ENCODE results near the gene DGKB.

DGKB gene

GRCh38 chr7:14375998-14376397 lies 526.6 kb downstream of the DGKB start:
- Histone ChIP-seq H3K36me3 (ENCODE audit: insufficient read depth, insufficient read length, low read length) (no peaks in the 10 kb centered on the region), H3K9me3 (ENCODE audit: insufficient read depth, low read length) (no peaks in the 10 kb centered on the region), H3K9ac (ENCODE audit: insufficient read length, low read depth) (no peak overlapping the region), H3K4me1 (ENCODE audit: insufficient read depth, insufficient read length) (no peaks in the 10 kb centered on the region), H3K27me3 (ENCODE audit: insufficient read depth, insufficient read length) (no peaks in the 10 kb centered on the region), H3K4me3 (ENCODE audit: insufficient read length, low read depth) (no peak overlapping the region)
- no peak for TF ChIP-seq YY1 (IDR thresholded peaks at IDR 0.05; ENCODE audit: insufficient read depth, insufficient read length)
- TF ChIP-seq ZNF274 (IDR thresholded peaks at IDR 0.05; ENCODE audit: low read depth, low read length) = no peak
- no peak for TF ChIP-seq SUZ12 (IDR thresholded peaks at IDR 0.05; ENCODE audit: extremely low read depth, insufficient read depth, insufficient read length)
- no peak for DNase-seq (ENCODE audit: low read depth, low spot score)

GRCh38 chr7:14374336-14374735 lies 528.2 kb downstream of the DGKB start:
- TF ChIP-seq ZNF274 (IDR thresholded peaks at IDR 0.05; ENCODE audit: low read depth, low read length) (no peak), YY1 (IDR thresholded peaks at IDR 0.05; ENCODE audit: insufficient read depth, insufficient read length) (no peak), SUZ12 (IDR thresholded peaks at IDR 0.05; ENCODE audit: extremely low read depth, insufficient read depth, insufficient read length) (no peak)
- no peak for DNase-seq (ENCODE audit: low read depth, low spot score)
- no peaks in the 10 kb centered on the region for H3K4me1 ChIP-seq (ENCODE audit: insufficient read depth, insufficient read length)
- H3K9me3 ChIP-seq (ENCODE audit: insufficient read depth, low read length) = no peaks in the 10 kb centered on the region
- H3K36me3 ChIP-seq (ENCODE audit: insufficient read depth, insufficient read length, low read length) = no peaks in the 10 kb centered on the region
- H3K4me3 ChIP-seq (ENCODE audit: insufficient read length, low read depth) = no peak overlapping the region
- H3K27me3 ChIP-seq (ENCODE audit: insufficient read depth, insufficient read length) = no peaks in the 10 kb centered on the region
- no peak overlapping the region for H3K9ac ChIP-seq (ENCODE audit: insufficient read length, low read depth)

- H3K9me3 ChIP-seq (ENCODE audit: insufficient read depth, low read length) = no peaks in the 10 kb centered on the region
- no peaks in the 10 kb centered on the region for H3K36me3 ChIP-seq (ENCODE audit: insufficient read depth, insufficient read length, low read length)
- no peak overlapping the region for H3K9ac ChIP-seq (ENCODE audit: insufficient read length, low read depth)
- no peaks in the 10 kb centered on the region for H3K4me1 ChIP-seq (ENCODE audit: insufficient read depth, insufficient read length)
- no peak overlapping the region for H3K4me3 ChIP-seq (ENCODE audit: insufficient read length, low read depth)
- TF ChIP-seq YY1 (IDR thresholded peaks at IDR 0.05; ENCODE audit: insufficient read depth, insufficient read length) (no peak), SUZ12 (IDR thresholded peaks at IDR 0.05; ENCODE audit: extremely low read depth, insufficient read depth, insufficient read length) (no peak), ZNF274 (IDR thresholded peaks at IDR 0.05; ENCODE audit: low read depth, low read length) (no peak)
- DNase-seq (ENCODE audit: low read depth, low spot score) = no peak
- H3K27me3 ChIP-seq (ENCODE audit: insufficient read depth, insufficient read length) = no peaks in the 10 kb centered on the region
Observed at GRCh38 chr7:14368285-14368684, 534.3 kb downstream of the DGKB start.

GRCh38 chr7:14351167-14351566 lies 551.4 kb downstream of the DGKB start:
- no peak overlapping the region for H3K4me3 ChIP-seq (ENCODE audit: insufficient read length, low read depth)
- no peaks in the 10 kb centered on the region for H3K4me1 ChIP-seq (ENCODE audit: insufficient read depth, insufficient read length)
- no peaks in the 10 kb centered on the region for H3K36me3 ChIP-seq (ENCODE audit: insufficient read depth, insufficient read length, low read length)
- TF ChIP-seq ZNF274 (IDR thresholded peaks at IDR 0.05; ENCODE audit: low read depth, low read length) (no peak), SUZ12 (IDR thresholded peaks at IDR 0.05; ENCODE audit: extremely low read depth, insufficient read depth, insufficient read length) (no peak), YY1 (IDR thresholded peaks at IDR 0.05; ENCODE audit: insufficient read depth, insufficient read length) (no peak)
- no peak for DNase-seq (ENCODE audit: low read depth, low spot score)
- no peaks in the 10 kb centered on the region for H3K9me3 ChIP-seq (ENCODE audit: insufficient read depth, low read length)
- no peak overlapping the region for H3K9ac ChIP-seq (ENCODE audit: insufficient read length, low read depth)
- H3K27me3 ChIP-seq (ENCODE audit: insufficient read depth, insufficient read length) = no peaks in the 10 kb centered on the region

- no peaks in the 10 kb centered on the region for H3K4me1 ChIP-seq (ENCODE audit: insufficient read depth, insufficient read length)
- H3K36me3 ChIP-seq (ENCODE audit: insufficient read depth, insufficient read length, low read length) = no peaks in the 10 kb centered on the region
- TF ChIP-seq SUZ12 (IDR thresholded peaks at IDR 0.05; ENCODE audit: extremely low read depth, insufficient read depth, insufficient read length) = no peak
- no peak for TF ChIP-seq YY1 (IDR thresholded peaks at IDR 0.05; ENCODE audit: insufficient read depth, insufficient read length)
- TF ChIP-seq ZNF274 (IDR thresholded peaks at IDR 0.05; ENCODE audit: low read depth, low read length) = no peak
- H3K9ac ChIP-seq (ENCODE audit: insufficient read length, low read depth) = no peak overlapping the region
- no peak overlapping the region for H3K4me3 ChIP-seq (ENCODE audit: insufficient read length, low read depth)
- DNase-seq (ENCODE audit: low read depth, low spot score) = no peak
- no peaks in the 10 kb centered on the region for H3K27me3 ChIP-seq (ENCODE audit: insufficient read depth, insufficient read length)
- no peaks in the 10 kb centered on the region for H3K9me3 ChIP-seq (ENCODE audit: insufficient read depth, low read length)
Observed at GRCh38 chr7:14341200-14341775, 561.3 kb downstream of the DGKB start.

GRCh38 chr7:14340393-14341074 lies 562.0 kb downstream of the DGKB start:
- Histone ChIP-seq H3K4me1 (ENCODE audit: insufficient read depth, insufficient read length) (no peaks in the 10 kb centered on the region), H3K9ac (ENCODE audit: insufficient read length, low read depth) (no peak overlapping the region), H3K9me3 (ENCODE audit: insufficient read depth, low read length) (no peaks in the 10 kb centered on the region), H3K36me3 (ENCODE audit: insufficient read depth, insufficient read length, low read length) (no peaks in the 10 kb centered on the region), H3K4me3 (ENCODE audit: insufficient read length, low read depth) (no peak overlapping the region), H3K27me3 (ENCODE audit: insufficient read depth, insufficient read length) (no peaks in the 10 kb centered on the region)
- no peak for TF ChIP-seq SUZ12 (IDR thresholded peaks at IDR 0.05; ENCODE audit: extremely low read depth, insufficient read depth, insufficient read length)
- no peak for TF ChIP-seq ZNF274 (IDR thresholded peaks at IDR 0.05; ENCODE audit: low read depth, low read length)
- no peak for TF ChIP-seq YY1 (IDR thresholded peaks at IDR 0.05; ENCODE audit: insufficient read depth, insufficient read length)
- peak; percentile 16 for DNase-seq (ENCODE audit: low read depth, low spot score)

- Histone ChIP-seq H3K9me3 (ENCODE audit: insufficient read depth, low read length) (no peaks in the 10 kb centered on the region), H3K4me3 (ENCODE audit: insufficient read length, low read depth) (no peak overlapping the region), H3K36me3 (ENCODE audit: insufficient read depth, insufficient read length, low read length) (no peaks in the 10 kb centered on the region), H3K4me1 (ENCODE audit: insufficient read depth, insufficient read length) (no peaks in the 10 kb centered on the region), H3K9ac (ENCODE audit: insufficient read length, low read depth) (no peak overlapping the region), H3K27me3 (ENCODE audit: insufficient read depth, insufficient read length) (no peaks in the 10 kb centered on the region)
- TF ChIP-seq SUZ12 (IDR thresholded peaks at IDR 0.05; ENCODE audit: extremely low read depth, insufficient read depth, insufficient read length) (no peak), YY1 (IDR thresholded peaks at IDR 0.05; ENCODE audit: insufficient read depth, insufficient read length) (no peak), ZNF274 (IDR thresholded peaks at IDR 0.05; ENCODE audit: low read depth, low read length) (no peak)
- no peak for DNase-seq (ENCODE audit: low read depth, low spot score)
Observed at GRCh38 chr7:14339861-14340260, 562.7 kb downstream of the DGKB start.

Measured in NT2/D1 (cell line).